SH-SY5Y (cell line): ENCODE data around the gene KLC1.

ENCODE experiments used
- GATA2 ChIP-seq: IDR thresholded peaks from 2 replicates; pipeline ENCODE4 v1.6.1; 2011; ENCODE audit warnings: mild to moderate bottlenecking, low read depth, low read length
- GATA3 ChIP-seq: IDR thresholded peaks from 2 replicates; pipeline ENCODE4 v1.6.1; 2011; ENCODE audit warnings: low read depth, mild to moderate bottlenecking, low read length, moderate library complexity

GRCh38 chr14:103704708-103705107 is 75.7 kb downstream of the KLC1 start:
- no peak for TF ChIP-seq GATA2
- no peak for TF ChIP-seq GATA3
